HEK293T (cell line): ENCODE results near the gene NKAIN2.

ENCODE experiments used
- CTCF ChIA-PET: fragments of 350-600 bp; formaldehyde crosslinking; extraction: SDS; loops from one replicate; lab custom pipeline; 2021; ENCODE audit warnings: antibody characterized with exemption, inconsistent platforms; lab: Yijun Ruan, JAX
- POLR2A ChIA-PET: fragments of 350-600 bp; formaldehyde crosslinking; extraction: SDS; loops from one replicate; lab custom pipeline; 2020; ENCODE audit warnings: antibody characterized with exemption, inconsistent platforms; lab: Yijun Ruan, JAX
- DNase-seq: peaks from one replicate; pipeline ENCODE4 v3.0.0; 2012; ENCODE audit warnings: mixed read lengths; ENCODE audit errors: extremely low spot score
- ARNT ChIP-seq: fragments of 450-650 bp; IDR thresholded peaks from 2 replicates; pipeline ENCODE4 v1.6.1; 2017; ENCODE audit warnings: mild to moderate bottlenecking
- BHLHE40 ChIP-seq: fragments of 450-650 bp; IDR thresholded peaks from 2 replicates; pipeline ENCODE4 v1.6.1; 2016; ENCODE audit warnings: mild to moderate bottlenecking, moderate library complexity, borderline replicate concordance
- CTBP1 ChIP-seq: fragments of 450-650 bp; IDR thresholded peaks from 2 replicates; pipeline ENCODE4 v1.6.1; 2016; ENCODE audit warnings: borderline replicate concordance
- ELF4 ChIP-seq: fragments of 450-650 bp; IDR thresholded peaks from 2 replicates; pipeline ENCODE4 v1.6.1; 2017; ENCODE audit warnings: antibody characterized with exemption
- FOXA1 ChIP-seq: fragments of 450-650 bp; IDR thresholded peaks from 2 replicates; pipeline ENCODE4 v1.6.1; 2016; ENCODE audit warnings: mild to moderate bottlenecking
- FOXK2 ChIP-seq: fragments of 450-650 bp; IDR thresholded peaks from 2 replicates; pipeline ENCODE4 v1.6.1; 2016; ENCODE audit warnings: mild to moderate bottlenecking
- FOXM1 ChIP-seq: fragments of 450-650 bp; IDR thresholded peaks from 2 replicates; pipeline ENCODE4 v1.6.1; 2017; ENCODE audit warnings: mild to moderate bottlenecking, borderline replicate concordance
- HDGF ChIP-seq: fragments of 450-650 bp; IDR thresholded peaks from 2 replicates; pipeline ENCODE4 v1.6.1; 2017; ENCODE audit warnings: antibody characterized with exemption, borderline replicate concordance
- L3MBTL2 ChIP-seq: fragments of 450-650 bp; conservative IDR thresholded peaks from 2 replicates; pipeline ENCODE4 v1.6.1; 2016; ENCODE audit warnings: mild to moderate bottlenecking
- LEF1 ChIP-seq: fragments of 450-650 bp; IDR thresholded peaks from 2 replicates; pipeline ENCODE4 v1.6.1; 2017; ENCODE audit warnings: mild to moderate bottlenecking, borderline replicate concordance
- NFRKB ChIP-seq: fragments of 450-650 bp; IDR thresholded peaks from 2 replicates; pipeline ENCODE4 v1.6.1; 2016; ENCODE audit warnings: mild to moderate bottlenecking, moderate library complexity
- SP1 ChIP-seq: fragments of 450-650 bp; IDR thresholded peaks from 2 replicates; pipeline ENCODE4 v1.6.1; 2017
- SUZ12 ChIP-seq: fragments of 450-650 bp; IDR thresholded peaks from 2 replicates; pipeline ENCODE4 v1.6.1; 2016; ENCODE audit warnings: mild to moderate bottlenecking
- TARDBP ChIP-seq: fragments of 450-650 bp; IDR thresholded peaks from 2 replicates; pipeline ENCODE4 v1.6.1; 2016
- ZNF384 ChIP-seq: fragments of 450-650 bp; IDR thresholded peaks from 2 replicates; pipeline ENCODE4 v1.6.1; 2016
- TF ChIP-seq, protein P1 (sequence below): fragments of 450-650 bp; IDR thresholded peaks from 2 replicates; pipeline ENCODE4 v1.6.1; 2016

Gene NKAIN2

DNA sequence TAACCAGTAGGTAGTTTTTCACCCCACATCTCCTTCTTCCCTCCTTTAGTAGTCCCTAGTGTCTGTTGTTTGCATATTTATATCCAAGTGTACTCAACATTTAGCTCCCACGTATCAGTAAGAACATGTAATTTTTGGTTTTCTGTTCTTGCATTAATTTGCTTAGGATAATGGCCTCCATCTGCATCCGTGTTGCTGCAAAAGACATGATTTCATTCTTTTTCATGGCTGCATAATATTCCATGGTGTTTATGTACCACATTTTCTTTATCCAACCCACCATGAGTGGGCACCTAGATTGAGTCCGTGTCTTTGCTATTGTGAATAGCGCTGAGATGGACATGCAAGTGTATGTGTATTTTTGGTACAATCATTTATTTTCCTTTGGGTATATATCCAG lies 306.8 kb downstream of the NKAIN2 start:
- CTCF ChIA-PET: no interaction called here
- POLR2A ChIA-PET: no interaction called here
- TF ChIP-seq TARDBP (no peak), HDGF (no peak)
- DNase-seq: no peak

DNA sequence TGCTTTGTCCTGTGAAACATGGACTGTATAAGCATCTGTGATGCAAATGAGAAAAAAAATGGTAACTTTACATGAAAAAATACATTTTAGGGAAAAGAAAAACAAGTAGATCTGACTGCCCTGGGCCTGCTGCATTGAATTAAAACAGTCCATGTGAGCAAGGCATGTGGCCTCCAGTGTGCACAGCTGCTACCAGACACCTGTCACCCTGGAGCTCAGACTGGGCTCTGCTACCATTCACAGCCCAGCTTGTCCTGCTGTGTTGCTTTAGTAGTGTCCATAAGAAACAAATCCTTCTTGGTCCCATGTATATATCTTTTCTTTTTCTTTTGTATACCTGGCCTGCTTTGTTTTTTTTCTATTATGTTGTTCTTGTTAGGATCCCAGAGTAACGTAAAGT lies 315.9 kb downstream of the NKAIN2 start:
- DNase-seq: no peak
- POLR2A ChIA-PET: interaction anchor here (1.0 kb wide), 1 partner anchor 14 kb away, joined by 3 read pairs; no protein-coding TSS in a partner anchor
- TF ChIP-seq FOXM1: no peak
- TF ChIP-seq ELF4: no peak
- no peak for TF ChIP-seq FOXK2
- TF ChIP-seq BHLHE40: no peak
- TF ChIP-seq TARDBP: no peak
- TF ChIP-seq ZNF384: no peak
- no peak for TF ChIP-seq LEF1
- no peak for TF ChIP-seq SUZ12
- TF ChIP-seq ARNT: no peak
- CTCF ChIA-PET: no interaction called here

DNA sequence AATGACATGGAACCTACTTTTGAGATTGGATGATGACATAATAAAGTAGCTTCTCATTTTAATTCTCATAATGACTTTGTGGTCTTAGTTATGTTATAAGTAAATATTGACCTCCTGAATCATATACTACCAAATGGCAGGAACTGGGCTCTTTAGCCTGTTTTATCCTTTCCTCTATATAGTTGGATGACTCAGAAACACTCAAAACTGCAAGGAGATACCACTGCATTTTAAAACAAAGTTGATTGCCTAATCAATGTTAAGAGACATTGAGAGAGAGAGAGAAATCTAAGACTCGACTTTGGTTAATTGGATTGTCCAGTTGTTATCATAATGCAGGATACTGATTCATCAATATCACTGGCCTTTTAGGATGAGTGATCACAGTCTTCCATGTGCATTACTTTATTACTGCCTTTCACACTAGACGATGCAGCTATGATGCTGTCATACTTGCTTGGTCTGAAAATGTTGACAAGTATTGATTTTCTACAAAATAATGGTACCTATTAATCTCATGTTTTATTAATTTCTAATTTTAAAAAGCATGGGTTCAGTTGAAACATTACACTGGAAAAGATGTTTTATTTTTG lies 320.0 kb downstream of the NKAIN2 start:
- no peak for DNase-seq
- POLR2A ChIA-PET: no interaction called here
- TF ChIP-seq L3MBTL2: no peak
- CTCF ChIA-PET: interaction anchor here (0.6 kb wide), 1 partner anchor 1174 kb away, joined by 3 read pairs; no protein-coding TSS in a partner anchor

DNA sequence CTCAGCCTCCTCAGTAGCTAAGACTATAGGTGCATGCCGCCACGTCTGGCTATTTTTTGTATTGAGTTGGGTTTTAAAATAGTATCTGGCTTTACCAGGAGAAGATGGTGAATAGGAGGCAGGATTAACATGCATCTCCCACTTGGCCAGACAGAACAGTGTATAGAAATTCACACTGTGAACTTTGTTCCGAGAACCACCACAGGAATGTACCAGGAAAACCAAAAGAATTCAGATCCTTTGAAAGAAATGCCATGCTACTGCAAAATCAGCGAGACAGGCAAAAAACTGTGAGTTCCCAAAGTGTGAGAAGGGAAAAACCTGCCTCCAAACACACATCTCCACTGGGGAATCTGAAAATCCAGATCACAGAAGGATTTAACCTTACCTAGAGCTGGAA lies 327.6 kb downstream of the NKAIN2 start:
- ChIA-PET POLR2A (no interaction called here), CTCF (no interaction called here)
- TF ChIP-seq LEF1: no peak
- TF ChIP-seq BHLHE40: no peak
- no peak for TF ChIP-seq SP1
- TF ChIP-seq ZNF384: no peak
- no peak for TF ChIP-seq NFRKB
- TF ChIP-seq CTBP1: no peak
- TF ChIP-seq TARDBP: no peak
- no peak for TF ChIP-seq HDGF
- no peak for TF ChIP-seq SUZ12
- TF ChIP-seq ELF4: no peak
- TF ChIP-seq FOXM1: no peak
- no peak for DNase-seq

DNA sequence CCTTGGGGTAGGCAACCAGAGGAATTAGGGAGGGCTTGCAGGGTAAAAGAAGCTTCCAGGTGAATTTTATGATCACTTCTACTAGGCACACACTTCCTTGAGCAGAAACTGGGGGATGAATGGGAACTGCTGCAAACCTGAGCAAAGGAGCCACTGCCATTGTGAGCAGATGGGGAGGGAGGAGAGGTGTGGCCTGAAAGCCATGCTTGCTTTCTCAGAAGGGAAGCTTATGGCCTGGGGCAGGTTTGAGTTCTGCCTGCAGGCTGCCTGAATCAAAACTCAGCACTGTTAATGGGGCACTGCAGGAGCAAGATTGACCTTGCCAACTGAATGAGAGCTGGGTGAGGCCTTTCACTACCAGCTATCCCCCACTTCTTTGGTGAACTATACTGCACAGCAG lies 328.1 kb downstream of the NKAIN2 start:
- ChIA-PET CTCF (no interaction called here), POLR2A (no interaction called here)
- TF ChIP-seq, protein P1, sequence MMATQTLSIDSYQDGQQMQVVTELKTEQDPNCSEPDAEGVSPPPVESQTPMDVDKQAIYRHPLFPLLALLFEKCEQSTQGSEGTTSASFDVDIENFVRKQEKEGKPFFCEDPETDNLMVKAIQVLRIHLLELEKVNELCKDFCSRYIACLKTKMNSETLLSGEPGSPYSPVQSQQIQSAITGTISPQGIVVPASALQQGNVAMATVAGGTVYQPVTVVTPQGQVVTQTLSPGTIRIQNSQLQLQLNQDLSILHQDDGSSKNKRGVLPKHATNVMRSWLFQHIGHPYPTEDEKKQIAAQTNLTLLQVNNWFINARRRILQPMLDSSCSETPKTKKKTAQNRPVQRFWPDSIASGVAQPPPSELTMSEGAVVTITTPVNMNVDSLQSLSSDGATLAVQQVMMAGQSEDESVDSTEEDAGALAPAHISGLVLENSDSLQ: no peak
- TF ChIP-seq SUZ12: no peak
- TF ChIP-seq TARDBP: no peak
- no peak for TF ChIP-seq FOXA1
- no peak for TF ChIP-seq SP1
- TF ChIP-seq L3MBTL2: no peak
- DNase-seq: no peak

DNA sequence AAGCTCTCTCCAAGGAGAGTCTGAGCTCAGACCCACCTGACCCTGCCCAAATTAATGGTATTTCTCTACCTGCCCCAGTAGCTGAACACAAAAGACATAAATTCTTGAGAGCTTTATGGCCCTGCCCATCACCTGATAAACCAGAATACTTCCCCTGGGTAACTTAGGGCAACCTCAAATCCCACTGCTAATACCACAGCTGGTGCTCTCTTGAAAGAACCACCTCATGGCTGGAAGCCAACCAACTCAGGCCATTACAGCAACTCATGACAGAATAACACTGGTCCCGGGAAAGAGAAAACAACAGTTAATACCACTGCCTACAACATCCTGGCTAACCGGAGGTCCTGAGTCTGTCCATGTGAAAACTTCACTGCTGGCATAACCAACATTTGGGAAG lies 328.6 kb downstream of the NKAIN2 start:
- DNase-seq: no peak
- POLR2A ChIA-PET: no interaction called here
- TF ChIP-seq FOXM1 (no peak), BHLHE40 (no peak), FOXK2 (no peak), ZNF384 (no peak), SP1 (no peak), L3MBTL2 (no peak)
- TF ChIP-seq, protein P1: no peak
- CTCF ChIA-PET: no interaction called here

DNA sequence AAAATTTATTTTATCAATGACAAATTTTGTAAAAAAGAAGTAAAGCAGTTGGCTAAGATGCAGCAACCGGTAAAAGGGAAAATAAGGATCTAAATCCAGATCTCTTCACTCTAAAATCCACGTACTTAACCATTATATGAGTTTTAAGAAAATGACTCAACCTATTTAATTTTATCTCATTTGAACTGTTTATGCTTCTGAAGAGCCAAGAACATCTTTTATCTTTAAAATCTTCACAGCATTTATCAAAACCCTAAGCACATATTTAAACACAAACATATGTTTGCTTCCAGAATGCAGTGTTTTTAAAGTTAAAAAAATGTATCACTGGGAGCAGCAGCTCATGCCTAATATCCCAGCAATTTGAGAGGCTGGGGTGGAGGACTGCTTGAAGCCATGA lies 339.2 kb downstream of the NKAIN2 start:
- POLR2A ChIA-PET: no interaction called here
- CTCF ChIA-PET: no interaction called here
- no peak for TF ChIP-seq BHLHE40
- TF ChIP-seq FOXK2: no peak
- no peak for TF ChIP-seq ELF4
- TF ChIP-seq SP1: no peak
- no peak for TF ChIP-seq LEF1
- no peak for TF ChIP-seq FOXA1
- TF ChIP-seq, protein P1: no peak
- no peak for DNase-seq

DNA sequence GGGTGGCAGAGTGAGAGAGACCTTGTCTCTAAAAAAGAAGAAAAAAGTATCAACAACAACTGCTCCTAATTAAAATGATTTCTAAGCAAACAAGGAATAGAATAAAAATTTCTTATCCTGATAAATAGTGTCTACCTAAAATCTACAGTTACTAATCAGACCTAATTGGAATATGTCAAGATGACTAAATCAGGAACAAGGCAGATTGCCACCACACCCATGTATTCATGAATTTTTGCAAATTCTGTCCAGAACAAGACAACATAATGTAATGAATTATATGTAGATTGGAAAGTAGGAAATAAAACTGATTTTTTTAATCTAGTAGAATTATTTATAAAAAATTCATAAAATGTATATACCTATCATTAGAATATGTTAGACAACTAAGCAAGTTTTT lies 339.8 kb downstream of the NKAIN2 start:
- no peak for DNase-seq
- no peak for TF ChIP-seq FOXA1
- no peak for TF ChIP-seq NFRKB
- TF ChIP-seq LEF1: no peak
- no peak for TF ChIP-seq ELF4
- no peak for TF ChIP-seq BHLHE40
- TF ChIP-seq SP1: no peak
- POLR2A ChIA-PET: no interaction called here
- CTCF ChIA-PET: interaction anchor here (0.6 kb wide), 1 partner anchor 54 kb away, joined by 8 read pairs; no protein-coding TSS in a partner anchor
